HEK293T (cell line): ENCODE measurements around the gene RBFOX1.

Source experiments
- BHLHE40 ChIP-seq: fragments of 450-650 bp; IDR thresholded peaks from 2 replicates; pipeline ENCODE4 v1.6.1; 2016; ENCODE audit warnings: mild to moderate bottlenecking, moderate library complexity, borderline replicate concordance
- CTBP1 ChIP-seq: fragments of 450-650 bp; IDR thresholded peaks from 2 replicates; pipeline ENCODE4 v1.6.1; 2016; ENCODE audit warnings: borderline replicate concordance
- SUZ12 ChIP-seq: fragments of 450-650 bp; IDR thresholded peaks from 2 replicates; pipeline ENCODE4 v1.6.1; 2016; ENCODE audit warnings: mild to moderate bottlenecking
- TARDBP ChIP-seq: fragments of 450-650 bp; IDR thresholded peaks from 2 replicates; pipeline ENCODE4 v1.6.1; 2016
- ZNF384 ChIP-seq: fragments of 450-650 bp; IDR thresholded peaks from 2 replicates; pipeline ENCODE4 v1.6.1; 2016

- TF ChIP-seq BHLHE40 (no peak), SUZ12 (no peak), TARDBP (no peak), CTBP1 (no peak), ZNF384 (no peak)
These were observed 422.8 kb downstream of the RBFOX1 start for GRCh38 chr16:7755347-7755882.
